Lower leg skin (tissue), 4 donors: Measurements from ENCODE around the gene RFXANK. TPM values are rescaled to one million over a fixed set of nuclear protein-coding genes. Genes with fewer than 3 reads are reported as not detected.

Experiments
- DNase-seq, 2 donors: peaks; one replicate each; pipeline ENCODE4 v3.0.0-alpha.2; 2019; ENCODE audit warnings: low spot score in 2 of 2
- H3K4me3 ChIP-seq: fragments of 200-600 bp; sonication (generic); 2 replicates; pipeline ENCODE4 v1.5.1; 2017; ENCODE audit warnings: mild to moderate bottlenecking, low read depth; ENCODE audit not compliant: poor library complexity, severe bottlenecking
- CTCF ChIP-seq, 3 donors: fragments of 450-650 bp; IDR thresholded peaks; one replicate each; pipeline ENCODE4 v1.5.1; 2016; ENCODE audit warnings: antibody characterized with exemption in 3 of 3, mild to moderate bottlenecking in 3 of 3, moderate library complexity in 2 of 3
- POLR2A ChIP-seq, 2 donors: fragments of 450-650 bp; IDR thresholded peaks; one replicate each; pipeline ENCODE4 v1.6.1; 2016 to 2017; ENCODE audit warnings: antibody characterized with exemption in 2 of 2, mild to moderate bottlenecking in 1 of 2, moderate library complexity in 1 of 2
- WGBS, 2 donors: methylation state at CpG; one replicate each; pipeline ENCODE4 v1.1.5; 2018; 5-methylcytosine and 5-hydroxymethylcytosine counted together
- intact Hi-C: fragments of 100-400 bp; cut with DNase I; formaldehyde crosslinking; loops from one replicate; pipeline ENCODE4 v1.15.0; 2023; ENCODE audit warnings: low total_unique reads
- total RNA-seq, 4 donors: library from RNA; depleted of rRNA; stranded (reverse); fragments of >200 nt; gene quantifications; one replicate each; pipeline ENCODE4 v1.1.0, GENCODE V29; 2016

The RFXANK gene
- total RNA-seq, 4 donors from 2014 or later: 40.1 to 59.0 (median 48.8) TPM

- no peak for DNase-seq
- no peak for TF ChIP-seq POLR2A (IDR thresholded peaks at IDR 0.05)
- TF ChIP-seq CTCF (IDR thresholded peaks at IDR 0.05): no peak
- 84 to 89% methylated on average over 8 of the region's 8 CpGs for WGBS, 2 donors
- H3K4me3 ChIP-seq: no peak overlapping the region
- intact Hi-C loops: no loop called here
These were observed 15.1 kb upstream of the RFXANK start for GRCh38 chr19:19176950-19177349.

- 89 to 92% methylated on average over 17 of the region's 17 CpGs for WGBS, 2 donors
- H3K4me3 ChIP-seq: no peak overlapping the region
- intact Hi-C loops: no loop called here
- TF ChIP-seq CTCF (IDR thresholded peaks at IDR 0.05) (no peak), POLR2A (IDR thresholded peaks at IDR 0.05) (no peak)
- no peak for DNase-seq
These were observed 12.3 kb upstream of the RFXANK start for GRCh38 chr19:19179548-19180441.

GRCh38 chr19:19181488-19181998, 10.5 kb upstream of the RFXANK start:
- intact Hi-C loops: no loop called here
- DNase-seq: no peak
- no peak for TF ChIP-seq CTCF (IDR thresholded peaks at IDR 0.05)
- TF ChIP-seq POLR2A (IDR thresholded peaks at IDR 0.05): no peak
- WGBS, 2 donors: 85 to 89% methylated on average over 9 of the region's 9 CpGs
- H3K4me3 ChIP-seq: no peak overlapping the region

- 63 to 69% methylated on average over 8 to 9 of the region's 9 CpGs for WGBS, 2 donors
- no peak for DNase-seq
- intact Hi-C loops: no loop called here
These were observed 6.0 kb upstream of the RFXANK start for GRCh38 chr19:19185853-19186740.

GRCh38 chr19:19186742-19187141, 5.3 kb upstream of the RFXANK start:
- intact Hi-C loops: no loop called here
- no peak for DNase-seq
- 92 to 99% methylated on average over 14 of the region's 14 CpGs for WGBS, 2 donors
- H3K4me3 ChIP-seq: no peak overlapping the region
- TF ChIP-seq POLR2A (IDR thresholded peaks at IDR 0.05) (no peak), CTCF (IDR thresholded peaks at IDR 0.05) (no peak)

More at GRCh38 chr19:19185853-19186740, 6.0 kb upstream of the RFXANK start:
- no peak for TF ChIP-seq CTCF (IDR thresholded peaks at IDR 0.05)
- no peak for TF ChIP-seq POLR2A (IDR thresholded peaks at IDR 0.05)
- no peak overlapping the region for H3K4me3 ChIP-seq
